HEK293T (cell line): ENCODE measurements around the gene PM20D2.

ENCODE experiments used
- CTCF ChIA-PET: fragments of 350-600 bp; formaldehyde crosslinking; extraction: SDS; loops from one replicate; lab custom pipeline; 2021; ENCODE audit warnings: antibody characterized with exemption, inconsistent platforms; lab: Yijun Ruan, JAX
- POLR2A ChIA-PET: fragments of 350-600 bp; formaldehyde crosslinking; extraction: SDS; loops from one replicate; lab custom pipeline; 2020; ENCODE audit warnings: antibody characterized with exemption, inconsistent platforms; lab: Yijun Ruan, JAX
- DNase-seq: peaks from one replicate; pipeline ENCODE4 v3.0.0; 2012; ENCODE audit warnings: mixed read lengths; ENCODE audit errors: extremely low spot score
- ARNT ChIP-seq: fragments of 450-650 bp; IDR thresholded peaks from 2 replicates; pipeline ENCODE4 v1.6.1; 2017; ENCODE audit warnings: mild to moderate bottlenecking
- BHLHE40 ChIP-seq: fragments of 450-650 bp; IDR thresholded peaks from 2 replicates; pipeline ENCODE4 v1.6.1; 2016; ENCODE audit warnings: mild to moderate bottlenecking, moderate library complexity, borderline replicate concordance
- CTBP1 ChIP-seq: fragments of 450-650 bp; IDR thresholded peaks from 2 replicates; pipeline ENCODE4 v1.6.1; 2016; ENCODE audit warnings: borderline replicate concordance
- ELF4 ChIP-seq: fragments of 450-650 bp; IDR thresholded peaks from 2 replicates; pipeline ENCODE4 v1.6.1; 2017; ENCODE audit warnings: antibody characterized with exemption
- FOXA1 ChIP-seq: fragments of 450-650 bp; IDR thresholded peaks from 2 replicates; pipeline ENCODE4 v1.6.1; 2016; ENCODE audit warnings: mild to moderate bottlenecking
- FOXK2 ChIP-seq: fragments of 450-650 bp; IDR thresholded peaks from 2 replicates; pipeline ENCODE4 v1.6.1; 2016; ENCODE audit warnings: mild to moderate bottlenecking
- FOXM1 ChIP-seq: fragments of 450-650 bp; IDR thresholded peaks from 2 replicates; pipeline ENCODE4 v1.6.1; 2017; ENCODE audit warnings: mild to moderate bottlenecking, borderline replicate concordance
- L3MBTL2 ChIP-seq: fragments of 450-650 bp; conservative IDR thresholded peaks from 2 replicates; pipeline ENCODE4 v1.6.1; 2016; ENCODE audit warnings: mild to moderate bottlenecking
- LEF1 ChIP-seq: fragments of 450-650 bp; IDR thresholded peaks from 2 replicates; pipeline ENCODE4 v1.6.1; 2017; ENCODE audit warnings: mild to moderate bottlenecking, borderline replicate concordance
- NFRKB ChIP-seq: fragments of 450-650 bp; IDR thresholded peaks from 2 replicates; pipeline ENCODE4 v1.6.1; 2016; ENCODE audit warnings: mild to moderate bottlenecking, moderate library complexity
- SP1 ChIP-seq: fragments of 450-650 bp; IDR thresholded peaks from 2 replicates; pipeline ENCODE4 v1.6.1; 2017
- SUZ12 ChIP-seq: fragments of 450-650 bp; IDR thresholded peaks from 2 replicates; pipeline ENCODE4 v1.6.1; 2016; ENCODE audit warnings: mild to moderate bottlenecking
- TARDBP ChIP-seq: fragments of 450-650 bp; IDR thresholded peaks from 2 replicates; pipeline ENCODE4 v1.6.1; 2016
- ZNF384 ChIP-seq: fragments of 450-650 bp; IDR thresholded peaks from 2 replicates; pipeline ENCODE4 v1.6.1; 2016
- TF ChIP-seq, protein P1 (sequence below): fragments of 450-650 bp; IDR thresholded peaks from 2 replicates; pipeline ENCODE4 v1.6.1; 2016

PM20D2 gene

DNA sequence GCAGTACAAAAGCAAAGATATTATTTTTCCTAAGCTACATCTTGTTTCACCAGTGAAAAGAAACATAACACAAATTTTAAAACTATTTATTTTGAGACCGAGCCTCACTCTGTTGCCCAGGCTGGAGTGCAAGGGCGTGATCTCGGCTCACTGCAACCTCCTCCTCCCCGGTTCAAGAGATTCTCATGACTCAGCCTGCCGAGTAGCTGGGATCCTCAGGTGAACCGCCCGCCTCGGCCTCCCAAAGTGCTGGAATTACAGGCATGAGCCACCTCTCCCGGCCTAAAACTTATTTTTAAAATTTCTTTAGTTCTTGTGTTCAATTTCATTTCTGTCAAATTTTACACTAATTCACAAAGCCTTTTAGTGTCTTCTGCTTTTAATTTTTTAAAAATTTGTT is 33.9 kb upstream of the PM20D2 start:
- TF ChIP-seq ZNF384 (no peak), SP1 (no peak), ELF4 (no peak), FOXK2 (no peak), NFRKB (no peak), LEF1 (no peak), TARDBP (no peak), CTBP1 (no peak), SUZ12 (no peak)
- TF ChIP-seq, protein P1, sequence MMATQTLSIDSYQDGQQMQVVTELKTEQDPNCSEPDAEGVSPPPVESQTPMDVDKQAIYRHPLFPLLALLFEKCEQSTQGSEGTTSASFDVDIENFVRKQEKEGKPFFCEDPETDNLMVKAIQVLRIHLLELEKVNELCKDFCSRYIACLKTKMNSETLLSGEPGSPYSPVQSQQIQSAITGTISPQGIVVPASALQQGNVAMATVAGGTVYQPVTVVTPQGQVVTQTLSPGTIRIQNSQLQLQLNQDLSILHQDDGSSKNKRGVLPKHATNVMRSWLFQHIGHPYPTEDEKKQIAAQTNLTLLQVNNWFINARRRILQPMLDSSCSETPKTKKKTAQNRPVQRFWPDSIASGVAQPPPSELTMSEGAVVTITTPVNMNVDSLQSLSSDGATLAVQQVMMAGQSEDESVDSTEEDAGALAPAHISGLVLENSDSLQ, result no peak

DNA sequence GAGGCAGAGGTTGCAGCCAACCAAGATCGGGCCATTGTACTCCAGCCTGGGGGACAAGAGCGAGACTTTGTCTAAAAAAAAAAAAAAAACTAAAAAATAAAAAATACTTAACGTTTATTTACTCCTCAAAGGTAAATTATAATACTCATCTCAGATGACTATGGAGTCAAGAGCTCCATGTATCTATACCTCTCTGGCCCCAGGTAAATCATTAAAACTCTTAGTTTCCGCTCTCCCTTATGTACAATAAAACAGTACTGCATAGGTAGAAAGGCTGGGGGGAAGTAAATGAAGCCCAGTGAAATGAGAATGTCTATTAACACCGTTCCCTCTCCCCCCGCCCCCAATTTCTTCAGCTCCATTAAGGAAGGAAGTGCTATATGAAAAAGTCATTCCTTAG is 29.2 kb upstream of the PM20D2 start:
- ChIA-PET POLR2A (interaction anchor here (1.9 to 2.6 kb wide), 2 partner anchors 34 to 37 kb away, joined by 11 to 20 read pairs; partner anchors contain the start of gene PNRC1), CTCF (interaction anchor here (0.7 to 1.7 kb wide), 4 partner anchors 27 to 134 kb away, joined by 3 to 10 read pairs (median 4); partner anchors contain the start of gene PNRC1)
- no peak for TF ChIP-seq SUZ12
- no peak for TF ChIP-seq FOXK2
- no peak for DNase-seq

More for the DNA sequence above, 33.9 kb upstream of the PM20D2 start:
- ChIA-PET CTCF (interaction anchor here (0.6 kb wide), 1 partner anchor 135 kb away, joined by 3 read pairs; no protein-coding TSS in a partner anchor), POLR2A (interaction anchor here (0.9 to 1.6 kb wide), 2 partner anchors 29 to 31 kb away, joined by 3 to 4 read pairs; partner anchors contain the start of gene PNRC1)
- no peak for DNase-seq

DNA sequence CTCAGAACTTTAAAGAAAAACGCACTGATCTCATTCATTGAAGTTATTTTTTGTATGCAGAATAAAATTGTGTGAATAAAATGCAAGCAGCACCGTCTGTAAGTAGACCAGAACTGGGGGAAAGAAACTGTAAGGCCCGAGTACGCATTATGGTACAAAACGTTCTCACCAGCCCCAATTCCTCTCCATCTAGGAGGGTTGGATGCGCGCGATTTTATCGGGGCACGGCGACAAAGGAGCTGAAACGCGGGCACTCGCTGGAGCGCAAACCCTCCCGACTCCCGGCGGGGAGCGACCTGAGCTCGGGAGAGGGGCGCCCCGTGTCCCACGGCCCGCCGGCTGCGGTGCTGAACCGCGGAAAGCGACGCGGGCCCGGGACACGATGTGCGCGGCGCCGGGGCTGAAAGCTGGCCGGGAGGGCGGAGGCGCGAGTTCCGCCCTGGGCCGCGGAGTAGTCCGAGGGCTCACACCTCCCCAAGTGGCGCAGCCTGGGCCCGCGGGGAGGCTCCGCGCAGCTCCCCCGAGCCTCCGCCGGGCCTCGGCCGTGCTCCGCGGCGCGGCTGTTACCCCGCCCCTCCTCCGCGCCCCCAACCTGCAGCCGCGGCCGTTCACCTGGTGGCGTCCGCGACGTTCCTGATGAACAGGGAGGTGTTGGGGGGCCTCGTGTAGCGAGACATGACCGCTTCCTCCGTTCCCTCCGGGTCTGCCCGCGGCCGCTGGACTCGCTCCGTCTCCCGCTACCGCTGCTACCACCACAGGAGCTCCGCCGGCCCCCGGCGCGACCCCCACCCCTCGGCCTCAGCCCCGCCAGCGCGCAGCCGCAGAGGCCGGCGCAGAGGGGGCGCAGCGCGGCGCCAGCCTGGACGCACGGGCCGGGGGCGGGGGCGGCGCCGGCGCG is 28.4 kb upstream of the PM20D2 start, which contains the start of gene SRSF12:
SRSF12 (minus strand) TSS at position 861 of the 898 bp plus-strand sequence; CDS start at position 677, 184 bp downstream.
- TF ChIP-seq, protein P1, result no peak
- TF ChIP-seq FOXM1, result 0 out of 2 replicates have a peak, but pooled peaks have one; percentile 17
- peak; percentile 70 for DNase-seq
- POLR2A ChIA-PET, result interaction anchor here (0.7 to 2.6 kb wide), 6 partner anchors 22 to 114 kb away, joined by 3 to 20 read pairs (median 4); partner anchors contain the start of genes PM20D2 and PNRC1
- CTCF ChIA-PET, result interaction anchor here (0.6 to 1.7 kb wide), 6 partner anchors 26 to 134 kb away, joined by 3 to 10 read pairs (median 4); partner anchors contain the start of gene PNRC1

DNA sequence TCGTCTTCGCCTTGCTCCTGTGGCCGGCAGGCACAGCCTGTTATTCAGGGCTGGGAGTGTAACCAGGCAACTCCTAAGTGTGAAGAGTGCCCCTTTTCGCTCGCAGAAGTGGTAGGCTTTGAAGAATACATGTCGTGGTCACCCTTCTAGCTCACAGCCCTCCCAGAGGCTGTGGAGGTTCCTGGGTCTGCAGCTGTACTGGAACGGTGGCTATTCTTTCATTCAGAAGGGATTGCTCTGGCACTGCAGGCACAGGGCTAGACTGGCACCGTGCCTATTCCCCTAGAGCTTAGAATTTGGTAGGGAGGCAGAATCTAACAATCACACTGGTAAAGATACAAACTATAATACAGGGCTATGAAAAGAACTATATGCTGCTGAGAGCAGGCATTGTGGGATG is 26.9 kb upstream of the PM20D2 start:
- TF ChIP-seq FOXM1 (no peak), LEF1 (no peak), NFRKB (no peak), FOXA1 (no peak), ARNT (no peak), L3MBTL2 (no peak), ZNF384 (no peak), ELF4 (no peak), BHLHE40 (no peak), SP1 (no peak), FOXK2 (no peak), SUZ12 (no peak)
- TF ChIP-seq, protein P1, result no peak
- CTCF ChIA-PET, result interaction anchor here (0.5 to 0.6 kb wide), 2 partner anchors 125 to 254 kb away, joined by 3 to 5 read pairs; no protein-coding TSS in a partner anchor
- POLR2A ChIA-PET, result interaction anchor here (1.1 kb wide), 1 partner anchor 38 kb away, joined by 4 read pairs; the partner anchor contains the start of gene PNRC1
- DNase-seq, result no peak

DNA sequence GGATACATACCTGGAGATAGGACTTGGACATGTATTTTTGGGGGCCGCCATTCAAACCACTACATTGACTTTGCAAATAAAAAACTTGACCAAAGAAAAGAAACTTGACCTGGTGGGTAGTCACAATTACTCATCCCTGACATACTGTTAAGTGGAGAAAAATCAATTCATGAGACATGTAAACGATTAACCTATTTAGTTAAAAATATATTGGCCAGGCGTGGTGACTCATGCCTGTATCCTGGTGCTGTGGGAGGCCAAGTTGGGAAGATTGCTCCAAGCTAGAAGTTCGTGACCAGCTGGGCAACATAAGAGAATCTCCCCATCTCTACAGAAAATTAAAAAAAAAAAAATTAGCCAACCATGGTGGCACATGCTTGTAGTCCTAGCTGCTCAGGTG is 25.5 kb upstream of the PM20D2 start:
- ChIA-PET POLR2A (interaction anchor here (1.4 kb wide), 1 partner anchor 26 kb away, joined by 5 read pairs; the partner anchor contains the start of gene PM20D2), CTCF (interaction anchor here (0.6 to 1.7 kb wide), 5 partner anchors 116 to 486 kb away, joined by 3 to 10 read pairs (median 3); no protein-coding TSS in a partner anchor)
- no peak for DNase-seq

DNA sequence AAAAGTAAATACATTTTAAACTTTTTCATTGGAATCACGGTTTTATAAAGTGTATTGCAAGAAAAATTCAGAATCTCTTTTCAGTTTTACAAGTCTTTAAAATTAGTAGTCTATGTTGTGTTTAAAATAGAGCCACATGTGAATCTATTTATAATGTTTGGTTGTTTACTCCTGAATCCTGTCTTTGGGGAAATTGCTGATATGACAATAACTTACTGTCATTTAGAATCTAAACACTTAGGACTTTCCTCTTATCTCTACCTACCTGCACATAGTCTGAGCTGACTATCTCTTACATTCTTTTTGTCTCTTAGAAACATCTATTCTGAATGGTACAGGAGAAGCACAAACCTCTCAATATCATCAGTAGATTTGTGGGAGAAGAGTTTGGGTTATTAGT is 23.9 kb upstream of the PM20D2 start:
- DNase-seq, result no peak
- TF ChIP-seq FOXK2, result no peak
- POLR2A ChIA-PET, result interaction anchor here (1.4 to 2.7 kb wide), 2 partner anchors 25 to 41 kb away, joined by 5 to 8 read pairs; partner anchors contain the start of genes PM20D2 and PNRC1
- CTCF ChIA-PET, result interaction anchor here (1.0 to 1.7 kb wide), 4 partner anchors 17 to 139 kb away, joined by 3 to 10 read pairs (median 4); partner anchors contain the start of gene GABRR1

More for the DNA sequence above, 25.5 kb upstream of the PM20D2 start:
- TF ChIP-seq FOXK2 (no peak), CTBP1 (no peak), ELF4 (no peak), L3MBTL2 (no peak), LEF1 (no peak), BHLHE40 (no peak), SUZ12 (no peak)
